CD4-positive, alpha-beta T cell (primary cell): Measurements from ENCODE around the gene SORCS2. TPM values are rescaled to one million over a fixed set of nuclear protein-coding genes. Genes with fewer than 3 reads are reported as not detected.

Experiments
- ATAC-seq: fragments of 200-7000 bp; cut with Tn5 transposase; one replicate; pipeline ENCODE4 v1.10.0; 2022; ENCODE audit warnings: mild to moderate bottlenecking; ENCODE audit not compliant: poor library complexity
- CTCF ChIA-PET: fragments of 350-600 bp; sonication (Branson Sonifier 250); formaldehyde crosslinking; loops from one replicate; lab custom pipeline; 2021; ENCODE audit warnings: antibody characterized with exemption, inconsistent platforms; lab: Charles Lee
- POLR2A ChIA-PET: fragments of 350-600 bp; sonication (Branson Sonifier 250); formaldehyde crosslinking; loops from one replicate; lab custom pipeline; 2021; ENCODE audit warnings: antibody characterized with exemption, inconsistent platforms; lab: Charles Lee
- DNase-seq, 14 experiments: peaks; one replicate each; pipeline ENCODE4 v3.0.0-alpha.2; 2013 to 2020; ENCODE audit warnings: mixed read lengths in 2 of 14
- H3K27ac ChIP-seq, 2 donors: one replicate each; pipeline versions ENCODE4 v1.5.1 to v1.7.0; 2013; ENCODE audit warnings: low read length in 2 of 2, low read depth in 1 of 2, mild to moderate bottlenecking in 1 of 2
- H3K27me3 ChIP-seq, 2 experiments: 1 replicate in 1 of 2; 2 replicates in 1 of 2; pipeline versions ENCODE4 v1.6.1 to v1.7.0; 2013; ENCODE audit warnings: low read length in 2 of 2, control low read depth in 1 of 2, mild to moderate bottlenecking in 1 of 2, moderate library complexity in 1 of 2; ENCODE audit not compliant: insufficient read depth in 2 of 2, control insufficient read depth in 1 of 2
- H3K36me3 ChIP-seq: one replicate; pipeline ENCODE4 v1.6.1; 2013; ENCODE audit warnings: low read length, control low read depth; ENCODE audit not compliant: insufficient read depth
- H3K4me1 ChIP-seq: one replicate; pipeline ENCODE4 v1.6.1; 2013; ENCODE audit warnings: low read length, control low read depth; ENCODE audit not compliant: insufficient read depth
- H3K4me3 ChIP-seq: one replicate; pipeline ENCODE4 v1.5.1; 2013; ENCODE audit warnings: mild to moderate bottlenecking, low read length, moderate library complexity
- H3K9me3 ChIP-seq, 2 experiments: 1 replicate in 1 of 2; 2 replicates in 1 of 2; pipeline versions ENCODE4 v1.6.1 to v1.7.0; 2013; ENCODE audit warnings: low read length in 2 of 2, mild to moderate bottlenecking in 2 of 2, control low read depth in 1 of 2, moderate library complexity in 1 of 2; ENCODE audit not compliant: control insufficient read depth in 1 of 2, insufficient read depth in 1 of 2
- H3K27ac Mint-ChIP-seq: one replicate; pipeline ENCODE4 v1.8.0; 2020; ENCODE audit warnings: mixed read lengths
- H3K27me3 Mint-ChIP-seq: one replicate; pipeline ENCODE4 v1.8.0; 2021; ENCODE audit warnings: mixed read lengths
- H3K36me3 Mint-ChIP-seq: one replicate; pipeline ENCODE4 v1.8.0; 2021; ENCODE audit warnings: low read depth, mixed read lengths
- H3K4me1 Mint-ChIP-seq: one replicate; pipeline ENCODE4 v1.8.0; 2021; ENCODE audit warnings: low read depth, mixed read lengths
- H3K4me3 Mint-ChIP-seq: one replicate; pipeline ENCODE4 v1.8.0; 2020; ENCODE audit warnings: mild to moderate bottlenecking, mixed read lengths
- H3K9me3 Mint-ChIP-seq: one replicate; pipeline ENCODE4 v1.8.0; 2020; ENCODE audit warnings: mixed read lengths
- CTCF ChIP-seq: fragments of 200-600 bp; IDR thresholded peaks from one replicate; pipeline ENCODE4 v1.8.0; 2022; ENCODE audit warnings: antibody characterized with exemption, mild to moderate bottlenecking
- intact Hi-C, 2 experiments: fragments of 100-400 bp; cut with DNase I in 1 of 2; cut with micrococcal nuclease in 1 of 2; formaldehyde crosslinking; loops; one replicate each; pipeline versions ENCODE4 v1.15.1 to v1.9.0; 2023 to 2025; cut with DNase I, micrococcal nuclease
- total RNA-seq, 174 experiments: library from RNA in 2 of 174; stranded (reverse) in 2 of 174; gene quantifications; one replicate each; pipeline ENCODE4 v1.2.3 and lab custom pipeline; 2021 to 2026

The SORCS2 gene
- total RNA-seq, 2 experiments from 2014 or later: not detected

GRCh38 chr4:7758476-7758875, 566.1 kb downstream of the SORCS2 start:
- CTCF ChIA-PET: interaction anchor here (0.7 to 1.8 kb wide), 4 partner anchors 9 to 181 kb away, joined by 3 to 4 read pairs (median 4); partner anchors contain the start of gene AFAP1
- peak in 2 of 14 experiments; percentile 10 to 12 for DNase-seq
- intact Hi-C loops: loop anchor here in 1 of 2 experiments (2.0 kb wide), 1 partner anchor 44 kb away; no protein-coding TSS in a partner anchor

DNA sequence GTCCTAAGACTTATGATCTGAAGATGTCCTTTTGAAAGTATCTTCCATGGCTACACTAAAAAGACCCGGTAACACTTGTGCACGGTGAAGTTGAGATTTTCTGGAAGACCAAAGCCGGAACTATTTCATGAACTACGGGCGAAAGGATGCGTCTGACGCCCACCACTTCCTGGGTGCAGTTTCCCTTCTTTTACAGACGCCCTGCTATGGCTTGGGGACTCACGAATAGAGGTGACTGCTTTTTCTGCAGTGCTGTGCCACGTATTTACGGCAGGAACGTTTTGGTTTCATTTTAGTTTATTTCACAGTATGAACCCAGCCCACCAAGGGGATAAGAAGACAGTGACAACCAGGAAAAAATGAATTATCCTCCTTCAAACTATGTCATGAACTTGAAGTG, 566.9 kb downstream of the SORCS2 start:
- Histone ChIP-seq H3K27me3 (no peaks in the 10 kb centered on the region), H3K36me3 (no peaks in the 10 kb centered on the region), H3K27ac (peak overlapping the region; percentile 55 to 85), H3K4me1 (peaks cover 24% of the 10 kb centered on the region), H3K9me3 (no peaks in the 10 kb centered on the region), H3K4me3 (peak overlapping the region; percentile 48)
- ATAC-seq (peak; percentile 94), DNase-seq (peak; percentile 32 to 91 (median 56))
- TF ChIP-seq CTCF: no peak
- Mint-ChIP-seq H3K27me3 (no peaks in the 10 kb centered on the region), H3K9me3 (no peaks in the 10 kb centered on the region), H3K36me3 (peaks cover 20% of the 10 kb centered on the region), H3K27ac (peak overlapping the region; percentile 89), H3K4me1 (peaks cover 32% of the 10 kb centered on the region), H3K4me3 (peak overlapping the region; percentile 81)
- intact Hi-C loops: loop anchor here in 1 of 2 experiments (2.0 kb wide), 1 partner anchor 44 kb away; no protein-coding TSS in a partner anchor
- CTCF ChIA-PET: interaction anchor here (0.6 to 1.8 kb wide), 3 partner anchors 11 to 196 kb away, joined by 3 to 4 read pairs (median 4); partner anchors contain the start of gene AFAP1
- POLR2A ChIA-PET: interaction anchor here (0.8 kb wide), 1 partner anchor 10 kb away, joined by 6 read pairs; no protein-coding TSS in a partner anchor

More at GRCh38 chr4:7758476-7758875, 566.1 kb downstream of the SORCS2 start:
- Histone ChIP-seq H3K9me3 (no peaks in the 10 kb centered on the region), H3K27me3 (no peaks in the 10 kb centered on the region), H3K4me1 (peaks cover 24% of the 10 kb centered on the region), H3K4me3 (no peak overlapping the region), H3K36me3 (no peaks in the 10 kb centered on the region), H3K27ac (peak overlapping the region; percentile 37 to 85)
- no peak for TF ChIP-seq CTCF
- no peaks in the 10 kb centered on the region for H3K9me3 Mint-ChIP-seq
- peaks cover 32% of the 10 kb centered on the region for H3K4me1 Mint-ChIP-seq
- no peak for ATAC-seq
- POLR2A ChIA-PET: interaction anchor here (0.9 kb wide), 1 partner anchor 181 kb away, joined by 6 read pairs; the partner anchor contains the start of gene AFAP1
- H3K27me3 Mint-ChIP-seq: no peaks in the 10 kb centered on the region
- peak overlapping the region; percentile 89 for H3K27ac Mint-ChIP-seq
- peaks cover 18% of the 10 kb centered on the region for H3K36me3 Mint-ChIP-seq
- no peak overlapping the region for H3K4me3 Mint-ChIP-seq

GRCh38 chr4:7759635-7760034, 567.3 kb downstream of the SORCS2 start:
- H3K36me3 ChIP-seq: no peaks in the 10 kb centered on the region
- H3K9me3 Mint-ChIP-seq: no peaks in the 10 kb centered on the region
- no peak for TF ChIP-seq CTCF
- peak overlapping the region; percentile 81 for H3K4me3 Mint-ChIP-seq
- no peaks in the 10 kb centered on the region for H3K27me3 ChIP-seq
- peak overlapping the region; percentile 55 to 85 for H3K27ac ChIP-seq
- ChIA-PET POLR2A (interaction anchor here (0.8 kb wide), 1 partner anchor 10 kb away, joined by 6 read pairs; no protein-coding TSS in a partner anchor), CTCF (interaction anchor here (1.8 kb wide), 1 partner anchor 11 kb away, joined by 4 read pairs; no protein-coding TSS in a partner anchor)
- intact Hi-C loops: loop anchor here (1.0 to 2.0 kb wide), 2 partner anchors 32 to 43 kb away; no protein-coding TSS in a partner anchor
- DNase-seq: peak in 2 of 14 experiments; percentile 27 to 29
- no peaks in the 10 kb centered on the region for H3K9me3 ChIP-seq
- peaks cover 24% of the 10 kb centered on the region for H3K4me1 ChIP-seq
- ATAC-seq: peak; percentile 16
- no peaks in the 10 kb centered on the region for H3K27me3 Mint-ChIP-seq
- peak overlapping the region; percentile 48 for H3K4me3 ChIP-seq
- H3K4me1 Mint-ChIP-seq: peaks cover 32% of the 10 kb centered on the region
- peak overlapping the region; percentile 89 for H3K27ac Mint-ChIP-seq
- peaks cover 20% of the 10 kb centered on the region for H3K36me3 Mint-ChIP-seq
